ENCODE data around the gene ELOVL6.
A peak's percentile ranks its signal among the peaks of the same experiment; 100 is the strongest.

DNA sequence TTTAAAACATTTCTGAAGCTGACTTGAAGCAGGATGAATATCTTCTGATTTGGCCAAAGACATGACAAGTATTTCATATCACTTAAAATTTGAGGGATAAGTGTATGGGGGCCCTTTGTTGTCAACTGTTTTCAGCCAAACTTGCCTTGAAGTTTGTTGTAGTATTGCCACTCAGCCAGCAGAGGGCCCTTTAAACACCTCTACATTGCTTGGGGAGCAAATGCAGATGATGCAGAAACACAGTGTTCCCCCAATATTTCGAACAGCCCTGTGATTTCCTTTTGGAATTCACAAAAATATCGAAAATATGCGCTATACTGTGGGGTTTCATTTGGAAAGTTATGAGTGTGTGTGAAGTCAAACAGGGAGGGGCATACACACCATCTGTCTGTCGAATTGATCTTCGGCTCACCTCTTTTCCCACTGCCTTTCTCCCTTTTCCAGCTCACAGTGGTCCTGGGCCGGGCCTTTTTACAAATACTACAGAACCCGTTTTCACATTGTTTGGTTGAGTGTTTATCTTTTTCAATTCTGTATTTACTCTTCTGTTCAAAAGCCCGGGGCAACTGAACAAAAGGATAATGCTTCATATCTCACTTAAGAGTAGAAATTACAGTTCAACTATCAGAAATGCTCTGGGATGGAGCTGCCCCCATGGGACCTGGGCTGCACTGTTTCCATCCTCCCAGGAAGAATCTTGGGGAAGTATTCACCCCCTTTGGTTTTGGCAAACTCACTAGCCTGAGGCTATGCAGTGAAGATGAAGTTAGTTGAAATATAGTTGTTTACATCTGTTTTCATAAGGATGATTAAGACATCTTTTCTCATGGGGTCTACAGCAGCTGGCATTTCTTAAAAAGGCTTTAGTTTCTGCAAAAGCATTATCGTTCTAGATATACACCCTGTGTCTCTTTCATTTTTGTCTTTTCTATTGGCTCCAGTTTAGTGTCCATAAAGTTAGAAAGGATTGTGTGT lies 148.2 kb downstream of the ELOVL6 start:
- TF ChIP-seq, protein P1, sequence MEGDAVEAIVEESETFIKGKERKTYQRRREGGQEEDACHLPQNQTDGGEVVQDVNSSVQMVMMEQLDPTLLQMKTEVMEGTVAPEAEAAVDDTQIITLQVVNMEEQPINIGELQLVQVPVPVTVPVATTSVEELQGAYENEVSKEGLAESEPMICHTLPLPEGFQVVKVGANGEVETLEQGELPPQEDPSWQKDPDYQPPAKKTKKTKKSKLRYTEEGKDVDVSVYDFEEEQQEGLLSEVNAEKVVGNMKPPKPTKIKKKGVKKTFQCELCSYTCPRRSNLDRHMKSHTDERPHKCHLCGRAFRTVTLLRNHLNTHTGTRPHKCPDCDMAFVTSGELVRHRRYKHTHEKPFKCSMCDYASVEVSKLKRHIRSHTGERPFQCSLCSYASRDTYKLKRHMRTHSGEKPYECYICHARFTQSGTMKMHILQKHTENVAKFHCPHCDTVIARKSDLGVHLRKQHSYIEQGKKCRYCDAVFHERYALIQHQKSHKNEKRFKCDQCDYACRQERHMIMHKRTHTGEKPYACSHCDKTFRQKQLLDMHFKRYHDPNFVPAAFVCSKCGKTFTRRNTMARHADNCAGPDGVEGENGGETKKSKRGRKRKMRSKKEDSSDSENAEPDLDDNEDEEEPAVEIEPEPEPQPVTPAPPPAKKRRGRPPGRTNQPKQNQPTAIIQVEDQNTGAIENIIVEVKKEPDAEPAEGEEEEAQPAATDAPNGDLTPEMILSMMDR (conservative IDR thresholded peaks at IDR 0.05) = peak; percentile 80
- TF ChIP-seq EZH2 (IDR thresholded peaks at IDR 0.05; ENCODE audit: low read depth) = no peak
